Measurements from ENCODE around the gene GNE. TPM values are rescaled to one million over a fixed set of nuclear protein-coding genes. Genes with fewer than 3 reads are reported as not detected.

The GNE gene
- total and polyA plus RNA-seq, 2 of the 13 experiments (the other 11 are each of a cell fraction or from before 2014, with no cell fraction given) = 16.1 to 24.1 TPM

GRCh38 chr9:36190388-36191289 lies 67.6 kb downstream of the GNE start, which contains the start of gene CLTA (continued):
- TF ChIP-seq HOXD1 (CRISPR knock-in tag; IDR thresholded peaks at IDR 0.05) = peak; percentile 88
- TF ChIP-seq NONO (IDR thresholded peaks at IDR 0.05) = no peak
- TF ChIP-seq NONO (CRISPR knock-in tag; conservative IDR thresholded peaks at IDR 0.05) = peak; percentile 75
- TF ChIP-seq ZNF264 (CRISPR knock-in tag; IDR thresholded peaks at IDR 0.05) = 0 out of 2 replicates have a peak, but pooled peaks have one; percentile 48
- TF ChIP-seq ZNF564 (CRISPR knock-in tag; IDR thresholded peaks at IDR 0.05) = peak; percentile 45; the same call in 1 of the 2 replicates
- TF ChIP-seq PTBP1 (IDR thresholded peaks at IDR 0.05; ENCODE audit: low read depth, low read length, poor library complexity, severe bottlenecking) = no peak
- peak; percentile 97 for TF ChIP-seq ZKSCAN5 (CRISPR knock-in tag; IDR thresholded peaks at IDR 0.05)
- TF ChIP-seq HIVEP1 (CRISPR knock-in tag; IDR thresholded peaks at IDR 0.05) = peak; percentile 55; the same call in 1 of the 2 replicates
- TF ChIP-seq ZNF235 (CRISPR knock-in tag; IDR thresholded peaks at IDR 0.05; ENCODE audit: borderline replicate concordance) = peak; percentile 85; the same call in 1 of the 2 replicates
- TF ChIP-seq CERS6 (CRISPR knock-in tag; IDR thresholded peaks at IDR 0.05) = 0 out of 2 replicates have a peak, but pooled peaks have one; percentile 67
- peak; percentile 58 for TF ChIP-seq HDAC2 (CRISPR knock-in tag; IDR thresholded peaks at IDR 0.05)
- peak; percentile 34; the same call in 1 of the 2 replicates for TF ChIP-seq MEIS1 (CRISPR knock-in tag; IDR thresholded peaks at IDR 0.05; ENCODE audit: borderline replicate concordance)
- 0 out of 2 replicates have a peak, but pooled peaks have one; percentile 58 for TF ChIP-seq U2AF2 (IDR thresholded peaks at IDR 0.05; ENCODE audit: low read depth, low read length)
- TF ChIP-seq ZNF780A (CRISPR knock-in tag; IDR thresholded peaks at IDR 0.05) = peak; percentile 56; the same call in 1 of the 2 replicates
- peak; percentile 71; the same call in 1 of the 2 replicates for TF ChIP-seq ATF7-NPFF (CRISPR knock-in tag; IDR thresholded peaks at IDR 0.05; ENCODE audit: low read depth)
- 0 out of 2 replicates have a peak, but pooled peaks have one; percentile 55 for TF ChIP-seq RNF2 (conservative IDR thresholded peaks at IDR 0.05; ENCODE audit: low read depth)
- peak; percentile 86; the same call in 1 of the 2 replicates for TF ChIP-seq ZNF367 (CRISPR knock-in tag; IDR thresholded peaks at IDR 0.05; ENCODE audit: borderline replicate concordance)
- TF ChIP-seq CBFB (CRISPR knock-in tag; IDR thresholded peaks at IDR 0.05) = peak; percentile 62; the same call in 1 of the 2 replicates
- peak; percentile 10; the same call in 1 of the 2 replicates for TF ChIP-seq HMG20A (CRISPR knock-in tag; IDR thresholded peaks at IDR 0.05; ENCODE audit: borderline replicate concordance)
- no peak for TF ChIP-seq NFIB (CRISPR knock-in tag; IDR thresholded peaks at IDR 0.05; ENCODE audit: borderline replicate concordance)
- peak; percentile 66; the same call in 1 of the 2 replicates for TF ChIP-seq TGIF2 (CRISPR knock-in tag; IDR thresholded peaks at IDR 0.05)
- TF ChIP-seq ZNF652 (CRISPR knock-in tag; IDR thresholded peaks at IDR 0.05; ENCODE audit: borderline replicate concordance, low read depth) = no peak
- TF ChIP-seq ZNF333 (CRISPR knock-in tag; IDR thresholded peaks at IDR 0.05; ENCODE audit: borderline replicate concordance) = no peak
- TF ChIP-seq NFE2L1 (CRISPR knock-in tag; IDR thresholded peaks at IDR 0.05; ENCODE audit: borderline replicate concordance) = 0 out of 2 replicates have a peak, but pooled peaks have one; percentile 23
- no peak for TF ChIP-seq SMARCE1 (IDR thresholded peaks at IDR 0.05; ENCODE audit: borderline replicate concordance)
- peak; percentile 71; the same call in 1 of the 2 replicates for TF ChIP-seq KLF15 (CRISPR knock-in tag; IDR thresholded peaks at IDR 0.05; ENCODE audit: borderline replicate concordance)
- TF ChIP-seq RFXAP (CRISPR knock-in tag; IDR thresholded peaks at IDR 0.05; ENCODE audit: borderline replicate concordance) = peak; percentile 88
- TF ChIP-seq ZFP90 (CRISPR knock-in tag; IDR thresholded peaks at IDR 0.05; ENCODE audit: borderline replicate concordance) = peak; percentile 96
- TF ChIP-seq TSC22D2 (CRISPR knock-in tag; IDR thresholded peaks at IDR 0.05; ENCODE audit: borderline replicate concordance) = peak; percentile 47; the same call in 1 of the 2 replicates
- peak; percentile 76; the same call in 1 of the 2 replicates for TF ChIP-seq ZNF75D (CRISPR knock-in tag; IDR thresholded peaks at IDR 0.05; ENCODE audit: borderline replicate concordance)
- TF ChIP-seq MTF1 (CRISPR knock-in tag; IDR thresholded peaks at IDR 0.05) = 0 out of 2 replicates have a peak, but pooled peaks have one; percentile 14
